HCT116 (cell line): ENCODE measurements around the gene GLOD4.

Experiments used
- EZH2 ChIP-seq: fragments of 200-600 bp; sonication (generic); IDR thresholded peaks from 2 replicates; pipeline ENCODE4 v1.6.1; 2017; ENCODE audit warnings: antibody characterized with exemption, mixed run types
- POLR2A ChIP-seq: IDR thresholded peaks from 2 replicates; pipeline ENCODE4 v1.7.0; 2011; ENCODE audit warnings: borderline replicate concordance; ENCODE audit not compliant: insufficient read depth, insufficient read length; ENCODE audit errors: extremely low read depth
- SIN3A ChIP-seq: IDR thresholded peaks from 2 replicates; pipeline ENCODE4 v1.6.1; 2012; ENCODE audit warnings: low read depth
- YY1 ChIP-seq: IDR thresholded peaks from 2 replicates; pipeline ENCODE4 v1.6.1; 2011; ENCODE audit warnings: low read length, low read depth, moderate library complexity, mild to moderate bottlenecking; ENCODE audit not compliant: insufficient replicate concordance; ENCODE audit errors: extremely low read depth
- TF ChIP-seq, protein P1 (sequence below), 3 experiments: fragments of 200-600 bp in 1 of 3; sonication (generic) in 1 of 3; IDR thresholded peaks in 2 of 3; conservative IDR thresholded peaks in 1 of 3; 2 replicates each; pipeline ENCODE4 v1.5.1; 2012 to 2017; ENCODE audit warnings: low read depth in 2 of 3, low read length in 2 of 3, antibody characterized with exemption in 1 of 3, borderline replicate concordance in 1 of 3, control low read depth in 1 of 3, mild to moderate bottlenecking in 1 of 3, mixed read lengths in 1 of 3, mixed run types in 1 of 3, moderate library complexity in 1 of 3; ENCODE audit not compliant: insufficient read depth in 1 of 3
- TF ChIP-seq, protein P2 (sequence below): IDR thresholded peaks from 2 replicates; pipeline ENCODE4 v1.6.1; 2012; ENCODE audit warnings: low read depth

DNA sequence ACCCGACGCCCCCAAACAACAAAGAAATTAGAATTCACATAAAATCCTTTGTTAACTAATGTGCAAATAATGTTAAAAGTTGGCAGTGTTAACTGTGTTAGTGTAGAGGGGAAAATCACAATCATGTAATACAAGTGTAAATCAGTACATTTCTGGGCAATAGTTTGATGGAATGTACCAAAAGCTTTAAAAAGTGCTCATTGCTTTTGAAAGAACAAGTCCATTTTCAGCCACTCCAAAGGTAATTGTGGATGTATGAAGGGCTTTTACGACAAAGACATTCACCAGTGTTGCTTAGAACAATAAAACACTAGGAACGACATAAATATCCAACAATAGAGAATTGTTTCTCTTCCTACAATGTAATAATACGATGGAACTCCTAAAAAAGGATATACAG lies 9.1 kb downstream of the GLOD4 start:
- TF ChIP-seq, protein P1, sequence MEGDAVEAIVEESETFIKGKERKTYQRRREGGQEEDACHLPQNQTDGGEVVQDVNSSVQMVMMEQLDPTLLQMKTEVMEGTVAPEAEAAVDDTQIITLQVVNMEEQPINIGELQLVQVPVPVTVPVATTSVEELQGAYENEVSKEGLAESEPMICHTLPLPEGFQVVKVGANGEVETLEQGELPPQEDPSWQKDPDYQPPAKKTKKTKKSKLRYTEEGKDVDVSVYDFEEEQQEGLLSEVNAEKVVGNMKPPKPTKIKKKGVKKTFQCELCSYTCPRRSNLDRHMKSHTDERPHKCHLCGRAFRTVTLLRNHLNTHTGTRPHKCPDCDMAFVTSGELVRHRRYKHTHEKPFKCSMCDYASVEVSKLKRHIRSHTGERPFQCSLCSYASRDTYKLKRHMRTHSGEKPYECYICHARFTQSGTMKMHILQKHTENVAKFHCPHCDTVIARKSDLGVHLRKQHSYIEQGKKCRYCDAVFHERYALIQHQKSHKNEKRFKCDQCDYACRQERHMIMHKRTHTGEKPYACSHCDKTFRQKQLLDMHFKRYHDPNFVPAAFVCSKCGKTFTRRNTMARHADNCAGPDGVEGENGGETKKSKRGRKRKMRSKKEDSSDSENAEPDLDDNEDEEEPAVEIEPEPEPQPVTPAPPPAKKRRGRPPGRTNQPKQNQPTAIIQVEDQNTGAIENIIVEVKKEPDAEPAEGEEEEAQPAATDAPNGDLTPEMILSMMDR (IDR thresholded peaks at IDR 0.05 in 2 of 3, conservative IDR thresholded peaks at IDR 0.05 in 1 of 3; ENCODE audit: borderline replicate concordance in 1 of 3, insufficient read depth in 1 of 3, low read depth in 2 of 3, low read length in 2 of 3), result no peak
- TF ChIP-seq POLR2A (no peak), YY1 (no peak), SIN3A (no peak), EZH2 (no peak)
- TF ChIP-seq, protein P2, sequence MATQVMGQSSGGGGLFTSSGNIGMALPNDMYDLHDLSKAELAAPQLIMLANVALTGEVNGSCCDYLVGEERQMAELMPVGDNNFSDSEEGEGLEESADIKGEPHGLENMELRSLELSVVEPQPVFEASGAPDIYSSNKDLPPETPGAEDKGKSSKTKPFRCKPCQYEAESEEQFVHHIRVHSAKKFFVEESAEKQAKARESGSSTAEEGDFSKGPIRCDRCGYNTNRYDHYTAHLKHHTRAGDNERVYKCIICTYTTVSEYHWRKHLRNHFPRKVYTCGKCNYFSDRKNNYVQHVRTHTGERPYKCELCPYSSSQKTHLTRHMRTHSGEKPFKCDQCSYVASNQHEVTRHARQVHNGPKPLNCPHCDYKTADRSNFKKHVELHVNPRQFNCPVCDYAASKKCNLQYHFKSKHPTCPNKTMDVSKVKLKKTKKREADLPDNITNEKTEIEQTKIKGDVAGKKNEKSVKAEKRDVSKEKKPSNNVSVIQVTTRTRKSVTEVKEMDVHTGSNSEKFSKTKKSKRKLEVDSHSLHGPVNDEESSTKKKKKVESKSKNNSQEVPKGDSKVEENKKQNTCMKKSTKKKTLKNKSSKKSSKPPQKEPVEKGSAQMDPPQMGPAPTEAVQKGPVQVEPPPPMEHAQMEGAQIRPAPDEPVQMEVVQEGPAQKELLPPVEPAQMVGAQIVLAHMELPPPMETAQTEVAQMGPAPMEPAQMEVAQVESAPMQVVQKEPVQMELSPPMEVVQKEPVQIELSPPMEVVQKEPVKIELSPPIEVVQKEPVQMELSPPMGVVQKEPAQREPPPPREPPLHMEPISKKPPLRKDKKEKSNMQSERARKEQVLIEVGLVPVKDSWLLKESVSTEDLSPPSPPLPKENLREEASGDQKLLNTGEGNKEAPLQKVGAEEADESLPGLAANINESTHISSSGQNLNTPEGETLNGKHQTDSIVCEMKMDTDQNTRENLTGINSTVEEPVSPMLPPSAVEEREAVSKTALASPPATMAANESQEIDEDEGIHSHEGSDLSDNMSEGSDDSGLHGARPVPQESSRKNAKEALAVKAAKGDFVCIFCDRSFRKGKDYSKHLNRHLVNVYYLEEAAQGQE, result no peak
